Measurements from ENCODE around the gene INPP4A. TPM values are rescaled to one million over a fixed set of nuclear protein-coding genes. Genes with fewer than 3 reads are reported as not detected.

INPP4A gene
- polyA plus RNA-seq, 1 donor from 2014 or later: 51.4 TPM

DNA sequence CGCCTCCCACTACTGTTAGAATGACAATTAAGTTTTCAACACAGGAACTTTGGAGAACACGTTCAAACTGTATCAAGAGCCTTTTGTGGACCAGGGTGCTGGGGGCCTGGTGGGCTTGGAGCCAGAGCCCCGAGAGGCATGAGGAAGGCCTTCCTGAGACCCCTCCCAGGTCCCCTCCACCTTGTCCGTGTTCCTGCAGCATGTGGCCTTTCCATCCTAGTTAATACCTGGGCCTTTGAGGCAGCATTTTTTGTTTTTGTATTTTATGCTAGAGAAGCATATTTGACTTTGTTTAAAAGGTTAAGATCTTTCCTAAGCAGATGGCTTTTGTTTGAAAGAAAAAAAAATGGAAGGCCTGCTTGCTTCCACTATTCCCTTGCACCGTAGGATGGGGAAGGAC lies 68.0 kb downstream of the INPP4A start:
- H4K20me1 ChIP-seq (ENCODE audit: insufficient read depth): no peaks in the 10 kb centered on the region
- no peak for TF ChIP-seq RAD21 (conservative IDR thresholded peaks at IDR 0.05)
- no peak for TF ChIP-seq MXI1 (conservative IDR thresholded peaks at IDR 0.05; ENCODE audit: poor library complexity, severe bottlenecking)
- TF ChIP-seq TAF1 (IDR thresholded peaks at IDR 0.05; ENCODE audit: low read depth): no peak
- TF ChIP-seq, protein P1, sequence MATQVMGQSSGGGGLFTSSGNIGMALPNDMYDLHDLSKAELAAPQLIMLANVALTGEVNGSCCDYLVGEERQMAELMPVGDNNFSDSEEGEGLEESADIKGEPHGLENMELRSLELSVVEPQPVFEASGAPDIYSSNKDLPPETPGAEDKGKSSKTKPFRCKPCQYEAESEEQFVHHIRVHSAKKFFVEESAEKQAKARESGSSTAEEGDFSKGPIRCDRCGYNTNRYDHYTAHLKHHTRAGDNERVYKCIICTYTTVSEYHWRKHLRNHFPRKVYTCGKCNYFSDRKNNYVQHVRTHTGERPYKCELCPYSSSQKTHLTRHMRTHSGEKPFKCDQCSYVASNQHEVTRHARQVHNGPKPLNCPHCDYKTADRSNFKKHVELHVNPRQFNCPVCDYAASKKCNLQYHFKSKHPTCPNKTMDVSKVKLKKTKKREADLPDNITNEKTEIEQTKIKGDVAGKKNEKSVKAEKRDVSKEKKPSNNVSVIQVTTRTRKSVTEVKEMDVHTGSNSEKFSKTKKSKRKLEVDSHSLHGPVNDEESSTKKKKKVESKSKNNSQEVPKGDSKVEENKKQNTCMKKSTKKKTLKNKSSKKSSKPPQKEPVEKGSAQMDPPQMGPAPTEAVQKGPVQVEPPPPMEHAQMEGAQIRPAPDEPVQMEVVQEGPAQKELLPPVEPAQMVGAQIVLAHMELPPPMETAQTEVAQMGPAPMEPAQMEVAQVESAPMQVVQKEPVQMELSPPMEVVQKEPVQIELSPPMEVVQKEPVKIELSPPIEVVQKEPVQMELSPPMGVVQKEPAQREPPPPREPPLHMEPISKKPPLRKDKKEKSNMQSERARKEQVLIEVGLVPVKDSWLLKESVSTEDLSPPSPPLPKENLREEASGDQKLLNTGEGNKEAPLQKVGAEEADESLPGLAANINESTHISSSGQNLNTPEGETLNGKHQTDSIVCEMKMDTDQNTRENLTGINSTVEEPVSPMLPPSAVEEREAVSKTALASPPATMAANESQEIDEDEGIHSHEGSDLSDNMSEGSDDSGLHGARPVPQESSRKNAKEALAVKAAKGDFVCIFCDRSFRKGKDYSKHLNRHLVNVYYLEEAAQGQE (IDR thresholded peaks at IDR 0.05; ENCODE audit: borderline replicate concordance): no peak
- no peak for TF ChIP-seq EP300 (conservative IDR thresholded peaks at IDR 0.05; ENCODE audit: poor library complexity, severe bottlenecking)
- TF ChIP-seq POLR2AphosphoS5 (IDR thresholded peaks at IDR 0.05): no peak
- TF ChIP-seq, protein P2, sequence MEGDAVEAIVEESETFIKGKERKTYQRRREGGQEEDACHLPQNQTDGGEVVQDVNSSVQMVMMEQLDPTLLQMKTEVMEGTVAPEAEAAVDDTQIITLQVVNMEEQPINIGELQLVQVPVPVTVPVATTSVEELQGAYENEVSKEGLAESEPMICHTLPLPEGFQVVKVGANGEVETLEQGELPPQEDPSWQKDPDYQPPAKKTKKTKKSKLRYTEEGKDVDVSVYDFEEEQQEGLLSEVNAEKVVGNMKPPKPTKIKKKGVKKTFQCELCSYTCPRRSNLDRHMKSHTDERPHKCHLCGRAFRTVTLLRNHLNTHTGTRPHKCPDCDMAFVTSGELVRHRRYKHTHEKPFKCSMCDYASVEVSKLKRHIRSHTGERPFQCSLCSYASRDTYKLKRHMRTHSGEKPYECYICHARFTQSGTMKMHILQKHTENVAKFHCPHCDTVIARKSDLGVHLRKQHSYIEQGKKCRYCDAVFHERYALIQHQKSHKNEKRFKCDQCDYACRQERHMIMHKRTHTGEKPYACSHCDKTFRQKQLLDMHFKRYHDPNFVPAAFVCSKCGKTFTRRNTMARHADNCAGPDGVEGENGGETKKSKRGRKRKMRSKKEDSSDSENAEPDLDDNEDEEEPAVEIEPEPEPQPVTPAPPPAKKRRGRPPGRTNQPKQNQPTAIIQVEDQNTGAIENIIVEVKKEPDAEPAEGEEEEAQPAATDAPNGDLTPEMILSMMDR (IDR thresholded peaks at IDR 0.05; ENCODE audit: poor library complexity, severe bottlenecking): no peak
- no peak for TF ChIP-seq EZH2 (IDR thresholded peaks at IDR 0.05; ENCODE audit: borderline replicate concordance, insufficient read depth, low read length, poor library complexity, severe bottlenecking)
- no peak for TF ChIP-seq SMC3 (conservative IDR thresholded peaks at IDR 0.05; ENCODE audit: poor library complexity)
- H3K27me3 ChIP-seq (ENCODE audit: insufficient read depth, low read depth, low read length): no peaks in the 10 kb centered on the region
- H3K9me2 ChIP-seq (ENCODE audit: insufficient read depth, low read length): no peaks in the 10 kb centered on the region
- H3F3A ChIP-seq (ENCODE audit: insufficient read depth, low read length, poor library complexity, severe bottlenecking): no peaks in the 10 kb centered on the region
- no peaks in the 10 kb centered on the region for H3K9me3 ChIP-seq (ENCODE audit: low read length)
- H3K4me2 ChIP-seq (ENCODE audit: low read length): no peak overlapping the region
- no peaks in the 10 kb centered on the region for H3K36me3 ChIP-seq (ENCODE audit: insufficient read depth, low read length)
- no peak overlapping the region for H3K9ac ChIP-seq (ENCODE audit: low read length)
- H2AFZ ChIP-seq (ENCODE audit: low read depth, low read length): no peak overlapping the region
- no peak overlapping the region for H3K4me3 ChIP-seq (ENCODE audit: low read length)
- no peak overlapping the region for H3K27ac ChIP-seq (ENCODE audit: low read length)
- H3K79me2 ChIP-seq (replicated peaks; ENCODE audit: insufficient read depth, low read length): peaks cover 10% of the 10 kb centered on the region

DNA sequence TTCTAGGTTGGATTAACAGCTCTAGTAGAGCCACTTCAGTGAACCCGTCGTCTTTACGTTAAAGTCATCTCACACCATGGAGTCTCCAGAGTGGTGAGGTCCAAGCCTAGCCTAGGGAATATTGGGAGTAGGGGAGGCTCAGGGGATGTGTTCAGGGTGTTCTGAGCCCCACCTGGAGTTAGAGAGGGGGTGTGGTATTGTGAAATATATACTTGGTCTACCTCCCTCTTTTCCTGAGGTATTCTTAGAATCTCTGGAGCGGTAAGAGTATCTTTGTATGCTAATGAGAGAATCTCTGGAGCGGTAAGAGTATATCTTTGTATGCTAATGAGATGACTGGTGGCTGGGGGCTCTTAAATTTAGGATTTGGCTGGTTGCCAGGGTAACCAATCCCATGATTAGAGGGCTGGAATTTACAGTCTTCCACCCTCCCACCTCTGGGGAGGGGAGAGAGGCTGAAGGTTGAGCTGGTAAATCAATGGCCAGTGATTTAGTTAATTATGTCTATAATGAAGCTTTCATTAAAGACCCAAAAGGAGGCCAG lies 69.5 kb downstream of the INPP4A start:
- Histone ChIP-seq H3K4me3 (ENCODE audit: low read length) (no peak overlapping the region), H3K36me3 (ENCODE audit: insufficient read depth, low read length) (no peaks in the 10 kb centered on the region), H2AFZ (ENCODE audit: low read depth, low read length) (no peak overlapping the region), H3K9me3 (ENCODE audit: low read length) (no peaks in the 10 kb centered on the region), H3F3A (ENCODE audit: insufficient read depth, low read length, poor library complexity, severe bottlenecking) (no peaks in the 10 kb centered on the region), H3K27ac (ENCODE audit: low read length) (no peak overlapping the region), H3K27me3 (ENCODE audit: insufficient read depth, low read depth, low read length) (no peaks in the 10 kb centered on the region), H3K9me2 (ENCODE audit: insufficient read depth, low read length) (no peaks in the 10 kb centered on the region), H3K9ac (ENCODE audit: low read length) (no peak overlapping the region), H3K79me2 (replicated peaks; ENCODE audit: insufficient read depth, low read length) (peaks cover 10% of the 10 kb centered on the region), H3K4me2 (ENCODE audit: low read length) (no peak overlapping the region), H4K20me1 (ENCODE audit: insufficient read depth) (no peaks in the 10 kb centered on the region)
- TF ChIP-seq, protein P2 (IDR thresholded peaks at IDR 0.05; ENCODE audit: poor library complexity, severe bottlenecking): no peak
- no peak for TF ChIP-seq SMC3 (conservative IDR thresholded peaks at IDR 0.05; ENCODE audit: poor library complexity)
- no peak for TF ChIP-seq MXI1 (conservative IDR thresholded peaks at IDR 0.05; ENCODE audit: poor library complexity, severe bottlenecking)
- no peak for TF ChIP-seq EZH2 (IDR thresholded peaks at IDR 0.05; ENCODE audit: borderline replicate concordance, insufficient read depth, low read length, poor library complexity, severe bottlenecking)
- TF ChIP-seq, protein P1 (IDR thresholded peaks at IDR 0.05; ENCODE audit: borderline replicate concordance): no peak
- TF ChIP-seq RAD21 (conservative IDR thresholded peaks at IDR 0.05): no peak
